Epithelial cell of esophagus (primary cell): ENCODE measurements around the gene EFNA5.

ENCODE experiments used
- DNase-seq: peaks from one replicate; pipeline ENCODE4 v3.0.0; 2010; ENCODE audit warnings: low read depth
- H3K4me3 ChIP-seq: 2 replicates; pipeline ENCODE4 v1.5.1; 2011; ENCODE audit warnings: mild to moderate bottlenecking, low read length, control low read depth
- CTCF ChIP-seq: IDR thresholded peaks from 2 replicates; pipeline ENCODE4 v1.5.1; 2011; ENCODE audit warnings: low read depth, mild to moderate bottlenecking, low read length, control low read depth, inconsistent platforms; ENCODE audit not compliant: insufficient read depth; ENCODE audit errors: missing control alignments

Gene EFNA5

GRCh38 chr5:107646418-107646817 is 24.3 kb downstream of the EFNA5 start:
- TF ChIP-seq CTCF = no peak

GRCh38 chr5:107640568-107640967 is 30.2 kb downstream of the EFNA5 start:
- no peak for TF ChIP-seq CTCF
- no peak overlapping the region for H3K4me3 ChIP-seq
- no peak for DNase-seq

More at GRCh38 chr5:107646418-107646817, 24.3 kb downstream of the EFNA5 start:
- no peak overlapping the region for H3K4me3 ChIP-seq
- peak; percentile 71 for DNase-seq

GRCh38 chr5:107639990-107640389 is 30.7 kb downstream of the EFNA5 start:
- DNase-seq = no peak
- no peak overlapping the region for H3K4me3 ChIP-seq
- TF ChIP-seq CTCF = no peak

- no peak overlapping the region for H3K4me3 ChIP-seq
- no peak for DNase-seq
- no peak for TF ChIP-seq CTCF
Observed at GRCh38 chr5:107636555-107636954, 34.2 kb downstream of the EFNA5 start.

GRCh38 chr5:107636068-107636467 is 34.7 kb downstream of the EFNA5 start:
- DNase-seq = no peak
- TF ChIP-seq CTCF = no peak
- no peak overlapping the region for H3K4me3 ChIP-seq

GRCh38 chr5:107634981-107635848 is 35.5 kb downstream of the EFNA5 start:
- H3K4me3 ChIP-seq = no peak overlapping the region
- no peak for DNase-seq

More at GRCh38 chr5:107634981-107635848, 35.5 kb downstream of the EFNA5 start:
- no peak for TF ChIP-seq CTCF
